HepG2 (cell line): ENCODE data around the gene ZACN. TPM values are rescaled to one million over a fixed set of nuclear protein-coding genes. Genes with fewer than 3 reads are reported as not detected.

Experiments used
- ATAC-seq: fragments of 200-7000 bp; cut with Tn5 transposase; 3 replicates; pipeline ENCODE4 v1.9.1; 2020; ENCODE audit warnings: mild to moderate bottlenecking, moderate library complexity
- BruUV-seq: library from RNA; stranded (reverse); fragments of 400-500 nt; replicated peaks from 2 replicates; lab custom pipeline; 2021; lab: Mats Ljungman, UMichigan
- CTCF ChIA-PET: fragments of 300-600 bp; formaldehyde crosslinking; extraction: SDS; loops from one replicate; lab custom pipeline; 2021; ENCODE audit warnings: low total read pairs, inconsistent platforms, low intra/inter-chr PET ratio; lab: Yijun Ruan, JAX
- POLR2A ChIA-PET: fragments of 350-600 bp; sonication (Branson Sonifier 250); formaldehyde crosslinking; loops from one replicate; lab custom pipeline; 2020; ENCODE audit warnings: antibody characterized with exemption, inconsistent platforms; lab: Yijun Ruan, JAX
- DNase-seq: peaks from one replicate; pipeline ENCODE4 v3.0.0-alpha.2; 2015; ENCODE audit warnings: low spot score
- FAIRE-seq: peaks from 3 replicates; lab custom pipeline; 2011; peaks lifted over from hg19 to GRCh38; lab: Jason Lieb, UNC
- H2AFZ ChIP-seq: one replicate; pipeline ENCODE4 v1.6.1; 2011; ENCODE audit warnings: low read length, inconsistent platforms
- H3K27ac ChIP-seq: fragments of 300-600 bp; 3 replicates; pipeline ENCODE4 v1.8.0; 2011; ENCODE audit warnings: mixed run types, mild to moderate bottlenecking, mixed read lengths, low read length, inconsistent platforms; ENCODE audit not compliant: insufficient read depth; ENCODE audit errors: extremely low read length
- H3K27me3 ChIP-seq, 2 experiments: fragments of 200-600 bp in 1 of 2; 2 replicates in 1 of 2; 3 replicates in 1 of 2; pipeline versions ENCODE4 v1.6.0 to v1.8.0; 2011; ENCODE audit warnings: low read length in 2 of 2, mild to moderate bottlenecking in 2 of 2, moderate library complexity in 2 of 2, inconsistent platforms in 1 of 2; ENCODE audit not compliant: insufficient read depth in 2 of 2, control insufficient read depth in 1 of 2
- H3K36me3 ChIP-seq, 2 experiments: fragments of 200-600 bp in 1 of 2; replicated peaks in 1 of 2; 2 replicates in 1 of 2; 3 replicates in 1 of 2; pipeline versions ENCODE4 v1.5.1 to v1.8.0; 2011; ENCODE audit warnings: low read length in 2 of 2, inconsistent platforms in 1 of 2; ENCODE audit not compliant: insufficient read depth in 2 of 2, control insufficient read depth in 1 of 2
- H3K4me1 ChIP-seq: 2 replicates; pipeline ENCODE4 v1.5.1; 2012; ENCODE audit warnings: low read length, inconsistent platforms; ENCODE audit not compliant: insufficient read depth
- H3K4me2 ChIP-seq: 2 replicates; pipeline ENCODE4 v1.6.0; 2011; ENCODE audit warnings: low read depth, low read length, inconsistent platforms
- H3K4me3 ChIP-seq, 3 experiments: fragments of 200-600 bp in 1 of 3; sonication (generic), shearing (Covaris generic) in 1 of 3; replicated peaks in 1 of 3; 2 replicates each; pipeline ENCODE4 v1.5.1; 2011 to 2016; ENCODE audit warnings: low read length in 3 of 3, inconsistent platforms in 2 of 3, low read depth in 2 of 3, mild to moderate bottlenecking in 2 of 3, control low read depth in 1 of 3, mixed read lengths in 1 of 3; ENCODE audit not compliant: insufficient read depth in 1 of 3
- H3K79me2 ChIP-seq: one replicate; pipeline ENCODE4 v1.6.1; 2011; ENCODE audit warnings: low read length, inconsistent platforms; ENCODE audit not compliant: insufficient read depth
- H3K9ac ChIP-seq: 2 replicates; pipeline ENCODE4 v1.6.0; 2011; ENCODE audit warnings: mild to moderate bottlenecking, low read depth, low read length, inconsistent platforms; ENCODE audit not compliant: insufficient read depth
- H3K9me3 ChIP-seq: 2 replicates; pipeline ENCODE4 v1.5.1; 2012; ENCODE audit warnings: mild to moderate bottlenecking, low read length
- H4K20me1 ChIP-seq: 2 replicates; pipeline ENCODE4 v1.6.0; 2011; ENCODE audit warnings: inconsistent platforms, mild to moderate bottlenecking, low read length, moderate library complexity; ENCODE audit not compliant: insufficient read depth
- AGO2 ChIP-seq: fragments of 200-400 bp; formaldehyde crosslinking; optimal IDR thresholded peaks from 2 replicates; pipeline ENCODE3; 2017; ENCODE audit warnings: mild to moderate bottlenecking, low read depth, low read length, moderate library complexity
- POLR2G ChIP-seq: fragments of 200-400 bp; formaldehyde crosslinking; IDR thresholded peaks from 2 replicates; pipeline ENCODE4 v1.6.1; 2018; ENCODE audit warnings: mild to moderate bottlenecking, low read depth, low read length, moderate library complexity
- YEATS2 ChIP-seq: sonication (generic); formaldehyde crosslinking; IDR thresholded peaks from 2 replicates; pipeline ENCODE4 v1.4.0; 2020; ENCODE audit warnings: missing genetic modification reagents, borderline replicate concordance
- WGBS: methylation state at CpG from one replicate; pipeline ENCODE4 v1.1.6; 2017; ENCODE audit warnings: low lambda C conversion rate; 5-methylcytosine and 5-hydroxymethylcytosine counted together
- in situ Hi-C: cut with HindIII; loops from 2 replicates; pipeline ENCODE4 v1.10.0; 2017; ENCODE audit warnings: low pct_unique_long_range_greater_than_20kb; ENCODE audit not compliant: extremely low pct_ligation_motif_present
- intact Hi-C: fragments of 100-400 bp; cut with micrococcal nuclease; formaldehyde crosslinking; loops from one replicate; pipeline ENCODE4 v1.10.0; 2022; ENCODE audit not compliant: unreplicated experiment
- polyA plus RNA-seq, 8 experiments: library from polyadenylated mRNA; depleted of rRNA in 3 of 8; stranded (reverse) in 7 of 8; unstranded in 1 of 8; fragments of >200 nt; fragmentation: Illumina TruSeq in 4 of 8; extraction: Trizol in 4 of 8; gene quantifications; 2 replicates each; pipeline versions ENCODE4 v1.2.1 to v1.2.3, GENCODE V29; 2011 to 2016; ENCODE audit warnings: low read depth in 4 of 8, missing spikeins in 1 of 8, mixed read lengths in 1 of 8; ENCODE audit not compliant: insufficient read depth in 1 of 8
- total RNA-seq, 5 experiments: library from RNA; depleted of rRNA; stranded (reverse); fragments of >200 nt; fragmentation: Illumina TruSeq; extraction: Trizol; gene quantifications; 2 replicates each; pipeline ENCODE4 v1.2.3, GENCODE V29; 2016; ENCODE audit warnings: low read depth in 1 of 5
- TF ChIP-seq, protein P1 (sequence below): IDR thresholded peaks from 2 replicates; pipeline ENCODE4 v1.6.1; 2018; ENCODE audit warnings: missing genetic modification reagents

The ZACN gene
- total and polyA plus RNA-seq, 2 of the 13 experiments (the other 11 are each of a cell fraction or from before 2014, with no cell fraction given), result 0.11 to 0.15 TPM

DNA sequence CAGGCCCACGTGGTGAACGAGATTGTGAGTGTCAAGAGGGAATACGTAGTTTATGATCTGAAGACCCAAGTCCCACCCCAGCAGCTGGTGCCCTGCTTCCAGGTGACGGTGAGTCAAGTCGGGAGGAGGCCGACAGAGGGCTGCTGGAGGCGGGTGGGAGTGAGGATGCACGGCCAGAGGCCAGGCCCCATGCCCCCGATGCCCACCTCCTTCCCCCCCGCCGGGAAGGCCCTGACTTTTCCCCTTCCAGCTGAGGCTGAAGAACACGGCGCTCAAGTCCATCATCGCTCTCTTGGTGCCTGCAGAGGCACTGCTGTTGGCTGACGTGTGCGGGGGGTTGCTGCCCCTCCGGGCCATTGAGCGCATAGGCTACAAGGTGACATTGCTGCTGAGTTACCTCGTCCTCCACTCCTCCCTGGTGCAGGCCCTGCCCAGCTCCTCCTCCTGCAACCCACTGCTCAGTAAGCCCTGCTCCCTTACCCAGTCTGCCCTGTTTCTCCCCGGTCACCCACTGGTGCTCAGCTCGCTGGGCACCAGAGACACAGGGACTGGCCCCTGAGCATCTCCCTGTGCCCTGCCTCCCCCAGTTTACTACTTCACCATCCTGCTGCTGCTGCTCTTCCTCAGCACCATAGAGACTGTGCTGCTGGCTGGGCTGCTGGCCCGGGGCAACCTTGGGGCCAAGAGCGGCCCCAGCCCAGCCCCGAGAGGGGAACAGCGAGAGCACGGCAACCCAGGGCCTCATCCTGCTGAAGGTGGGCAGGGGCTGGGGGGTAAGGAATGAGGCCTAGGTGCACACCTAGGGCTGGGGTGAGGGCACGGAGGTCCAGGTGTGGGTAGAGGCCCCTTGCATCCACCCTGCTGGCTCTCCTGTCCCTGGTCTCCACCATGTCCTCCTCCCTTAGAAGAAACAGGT, 2.6 kb downstream of the ZACN start (continued):
- TF ChIP-seq, protein P1, sequence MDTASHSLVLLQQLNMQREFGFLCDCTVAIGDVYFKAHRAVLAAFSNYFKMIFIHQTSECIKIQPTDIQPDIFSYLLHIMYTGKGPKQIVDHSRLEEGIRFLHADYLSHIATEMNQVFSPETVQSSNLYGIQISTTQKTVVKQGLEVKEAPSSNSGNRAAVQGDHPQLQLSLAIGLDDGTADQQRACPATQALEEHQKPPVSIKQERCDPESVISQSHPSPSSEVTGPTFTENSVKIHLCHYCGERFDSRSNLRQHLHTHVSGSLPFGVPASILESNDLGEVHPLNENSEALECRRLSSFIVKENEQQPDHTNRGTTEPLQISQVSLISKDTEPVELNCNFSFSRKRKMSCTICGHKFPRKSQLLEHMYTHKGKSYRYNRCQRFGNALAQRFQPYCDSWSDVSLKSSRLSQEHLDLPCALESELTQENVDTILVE, result no peak
- peak; percentile 50 for TF ChIP-seq POLR2G

DNA sequence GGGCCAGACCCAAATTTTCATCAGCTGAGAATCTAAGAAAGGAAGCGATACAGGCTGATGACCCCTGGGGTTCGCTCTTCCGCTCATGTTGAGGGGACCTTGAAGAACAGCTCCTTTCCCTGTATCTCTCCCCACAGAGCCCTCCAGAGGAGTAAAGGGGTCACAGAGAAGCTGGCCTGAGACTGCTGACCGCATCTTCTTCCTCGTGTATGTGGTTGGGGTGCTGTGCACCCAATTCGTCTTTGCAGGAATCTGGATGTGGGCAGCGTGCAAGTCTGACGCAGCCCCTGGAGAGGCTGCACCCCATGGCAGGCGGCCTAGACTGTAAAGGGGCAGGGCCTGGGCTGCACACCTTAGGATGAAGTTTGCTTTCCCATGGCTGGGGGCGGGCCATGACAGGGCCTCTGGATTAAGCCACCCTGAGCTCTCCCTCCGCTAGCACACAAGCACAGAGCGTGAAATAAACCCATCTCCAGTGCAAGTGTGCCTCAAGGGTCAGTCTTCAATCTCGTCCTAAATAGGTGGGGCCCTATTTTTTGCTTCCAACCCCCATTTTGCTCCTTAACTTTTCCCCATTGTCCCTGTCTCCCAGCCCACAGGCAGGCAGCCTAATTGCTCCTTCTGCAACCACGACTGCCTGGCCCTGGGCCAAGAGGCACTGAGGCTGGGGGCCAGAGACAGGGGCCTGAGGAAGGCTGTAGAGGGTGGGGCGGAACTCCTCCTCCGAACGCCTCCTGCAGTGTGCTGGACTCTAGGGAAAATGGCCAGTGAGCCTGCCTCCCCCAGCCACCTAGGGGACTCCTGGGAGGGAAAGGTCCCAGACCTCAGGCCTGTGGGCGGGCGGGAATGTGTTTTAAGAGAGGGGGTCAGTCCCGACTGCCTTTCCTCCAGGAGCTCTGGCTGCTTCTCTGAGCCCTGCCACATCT, 3.6 kb downstream of the ZACN start:
- no peaks in the 10 kb centered on the region for H3K79me2 ChIP-seq
- H3K4me3 ChIP-seq, result no peak overlapping the region
- H3K9ac ChIP-seq, result no peak overlapping the region
- 93% methylated on average over 20 of the region's 20 CpGs for WGBS
- TSS peak; percentile 23 for BruUV-seq
- CTCF ChIA-PET, result no interaction called here
- H3K9me3 ChIP-seq, result no peaks in the 10 kb centered on the region
- no peak overlapping the region for H3K4me2 ChIP-seq
- peaks cover 30 to 35% of the 10 kb centered on the region in 2 experiments; a peak in 4 of 5 replicates for H3K36me3 ChIP-seq
- in situ Hi-C loops (no loop called here), intact Hi-C loops (no loop called here)
- no peak overlapping the region for H2AFZ ChIP-seq
- peaks cover 20% of the 10 kb centered on the region for H3K4me1 ChIP-seq
- H3K27ac ChIP-seq, result no peak overlapping the region
- H3K27me3 ChIP-seq, result peaks cover 3 to 16% of the 10 kb centered on the region in 2 experiments; a peak in 4 of 5 replicates
- FAIRE-seq (no peak), ATAC-seq (no peak), DNase-seq (no peak)
- POLR2A ChIA-PET, result interaction anchor here (1.4 kb wide), 2 partner anchors 10 to 20 kb away, joined by 4 to 5 read pairs; partner anchors contain the start of genes EXOC7 and SRP68
- 0 out of 2 replicates have a peak, but pooled peaks cover 8% of the 10 kb centered on the region for H4K20me1 ChIP-seq
- TF ChIP-seq POLR2G, result 0 out of 2 replicates have a peak, but pooled peaks have one; percentile 16
- TF ChIP-seq YEATS2 (CRISPR knock-in tag), result no peak
- TF ChIP-seq AGO2, result peak; percentile 12
